ENCODE measurements around the gene C1orf87.

C1orf87 gene

GRCh38 chr1:59945790-59946189 is 127.8 kb downstream of the C1orf87 start:
- ChIA-PET POLR2A (no interaction called here), CTCF (interaction anchor here (0.8 to 2.4 kb wide), 4 partner anchors 52 to 1431 kb away, joined by 3 to 42 read pairs (median 6); no protein-coding TSS in a partner anchor)
- no peak for DNase-seq (ENCODE audit: low read depth, low spot score)
- no peak overlapping the region for H3K4me3 ChIP-seq (ENCODE audit: low read depth, low read length)
- TF ChIP-seq CTCF (IDR thresholded peaks at IDR 0.05; ENCODE audit: insufficient read depth, low read length, missing control alignments), result no peak
